ENCODE results near the gene POLE2. TPM values are rescaled to one million over a fixed set of nuclear protein-coding genes. Genes with fewer than 3 reads are reported as not detected.

Gene POLE2
- total and polyA plus RNA-seq, 2 experiments from 2014 or later, result 41.9 to 53.3 TPM

DNA sequence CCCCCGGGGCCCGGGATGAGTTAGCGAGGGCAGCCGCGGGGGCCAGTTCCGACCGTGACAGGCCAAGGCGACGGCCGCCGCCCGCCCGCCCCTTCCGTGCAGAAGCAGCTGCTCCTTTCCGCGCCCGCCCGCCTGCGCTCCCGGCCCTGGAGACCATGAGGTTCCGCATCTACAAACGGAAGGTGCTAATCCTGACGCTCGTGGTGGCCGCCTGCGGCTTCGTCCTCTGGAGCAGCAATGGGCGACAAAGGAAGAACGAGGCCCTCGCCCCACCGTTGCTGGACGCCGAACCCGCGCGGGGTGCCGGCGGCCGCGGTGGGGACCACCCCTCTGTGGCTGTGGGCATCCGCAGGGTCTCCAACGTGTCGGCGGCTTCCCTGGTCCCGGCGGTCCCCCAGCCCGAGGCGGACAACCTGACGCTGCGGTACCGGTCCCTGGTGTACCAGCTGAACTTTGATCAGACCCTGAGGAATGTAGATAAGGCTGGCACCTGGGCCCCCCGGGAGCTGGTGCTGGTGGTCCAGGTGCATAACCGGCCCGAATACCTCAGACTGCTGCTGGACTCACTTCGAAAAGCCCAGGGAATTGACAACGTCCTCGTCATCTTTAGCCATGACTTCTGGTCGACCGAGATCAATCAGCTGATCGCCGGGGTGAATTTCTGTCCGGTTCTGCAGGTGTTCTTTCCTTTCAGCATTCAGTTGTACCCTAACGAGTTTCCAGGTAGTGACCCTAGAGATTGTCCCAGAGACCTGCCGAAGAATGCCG lies 66.7 kb downstream of the POLE2 start:
- DNase-seq (ENCODE audit: low spot score) (peak; percentile 76), ATAC-seq (peak; percentile 53)
- Mint-ChIP-seq H3K4me1 (peaks cover 18% of the 10 kb centered on the region), H3K36me3 (ENCODE audit: low read depth) (peaks cover 50% of the 10 kb centered on the region), H3K9me3 (no peaks in the 10 kb centered on the region), H3K4me3 (peak overlapping the region; percentile 99), H3K27ac (no peak overlapping the region), H3K27me3 (ENCODE audit: insufficient read depth, low read depth, poor library complexity) (peaks cover 1% of the 10 kb centered on the region)
- Histone ChIP-seq H3K4me1 (ENCODE audit: insufficient read depth) (peaks cover 11% of the 10 kb centered on the region), H2AFZ (peak overlapping the region; percentile 38; the same call in 1 of the 2 replicates), H3K4me3 (peak overlapping the region; percentile 94), H3K27me3 (ENCODE audit: insufficient read depth) (no peaks in the 10 kb centered on the region), H3K9me2 (ENCODE audit: insufficient read depth) (no peaks in the 10 kb centered on the region), H3K4me2 (peak overlapping the region; percentile 92), H3K36me3 (ENCODE audit: insufficient read depth) (peaks cover 20% of the 10 kb centered on the region; the same call in 1 of the 2 replicates), H4K20me1 (replicated peaks; ENCODE audit: insufficient read depth) (peaks cover 29% of the 10 kb centered on the region), H3K79me2 (replicated peaks; ENCODE audit: insufficient read depth) (peaks cover 54% of the 10 kb centered on the region), H3F3A (replicated peaks; ENCODE audit: low read depth) (peaks cover 16% of the 10 kb centered on the region), H3K27ac (ENCODE audit: low read depth) (no peak overlapping the region)
- TF ChIP-seq ZNF114 (CRISPR knock-in tag; IDR thresholded peaks at IDR 0.05), result no peak
- TF ChIP-seq CREB1 (CRISPR knock-in tag; IDR thresholded peaks at IDR 0.05; ENCODE audit: low read depth), result no peak
- TF ChIP-seq, protein P1, sequence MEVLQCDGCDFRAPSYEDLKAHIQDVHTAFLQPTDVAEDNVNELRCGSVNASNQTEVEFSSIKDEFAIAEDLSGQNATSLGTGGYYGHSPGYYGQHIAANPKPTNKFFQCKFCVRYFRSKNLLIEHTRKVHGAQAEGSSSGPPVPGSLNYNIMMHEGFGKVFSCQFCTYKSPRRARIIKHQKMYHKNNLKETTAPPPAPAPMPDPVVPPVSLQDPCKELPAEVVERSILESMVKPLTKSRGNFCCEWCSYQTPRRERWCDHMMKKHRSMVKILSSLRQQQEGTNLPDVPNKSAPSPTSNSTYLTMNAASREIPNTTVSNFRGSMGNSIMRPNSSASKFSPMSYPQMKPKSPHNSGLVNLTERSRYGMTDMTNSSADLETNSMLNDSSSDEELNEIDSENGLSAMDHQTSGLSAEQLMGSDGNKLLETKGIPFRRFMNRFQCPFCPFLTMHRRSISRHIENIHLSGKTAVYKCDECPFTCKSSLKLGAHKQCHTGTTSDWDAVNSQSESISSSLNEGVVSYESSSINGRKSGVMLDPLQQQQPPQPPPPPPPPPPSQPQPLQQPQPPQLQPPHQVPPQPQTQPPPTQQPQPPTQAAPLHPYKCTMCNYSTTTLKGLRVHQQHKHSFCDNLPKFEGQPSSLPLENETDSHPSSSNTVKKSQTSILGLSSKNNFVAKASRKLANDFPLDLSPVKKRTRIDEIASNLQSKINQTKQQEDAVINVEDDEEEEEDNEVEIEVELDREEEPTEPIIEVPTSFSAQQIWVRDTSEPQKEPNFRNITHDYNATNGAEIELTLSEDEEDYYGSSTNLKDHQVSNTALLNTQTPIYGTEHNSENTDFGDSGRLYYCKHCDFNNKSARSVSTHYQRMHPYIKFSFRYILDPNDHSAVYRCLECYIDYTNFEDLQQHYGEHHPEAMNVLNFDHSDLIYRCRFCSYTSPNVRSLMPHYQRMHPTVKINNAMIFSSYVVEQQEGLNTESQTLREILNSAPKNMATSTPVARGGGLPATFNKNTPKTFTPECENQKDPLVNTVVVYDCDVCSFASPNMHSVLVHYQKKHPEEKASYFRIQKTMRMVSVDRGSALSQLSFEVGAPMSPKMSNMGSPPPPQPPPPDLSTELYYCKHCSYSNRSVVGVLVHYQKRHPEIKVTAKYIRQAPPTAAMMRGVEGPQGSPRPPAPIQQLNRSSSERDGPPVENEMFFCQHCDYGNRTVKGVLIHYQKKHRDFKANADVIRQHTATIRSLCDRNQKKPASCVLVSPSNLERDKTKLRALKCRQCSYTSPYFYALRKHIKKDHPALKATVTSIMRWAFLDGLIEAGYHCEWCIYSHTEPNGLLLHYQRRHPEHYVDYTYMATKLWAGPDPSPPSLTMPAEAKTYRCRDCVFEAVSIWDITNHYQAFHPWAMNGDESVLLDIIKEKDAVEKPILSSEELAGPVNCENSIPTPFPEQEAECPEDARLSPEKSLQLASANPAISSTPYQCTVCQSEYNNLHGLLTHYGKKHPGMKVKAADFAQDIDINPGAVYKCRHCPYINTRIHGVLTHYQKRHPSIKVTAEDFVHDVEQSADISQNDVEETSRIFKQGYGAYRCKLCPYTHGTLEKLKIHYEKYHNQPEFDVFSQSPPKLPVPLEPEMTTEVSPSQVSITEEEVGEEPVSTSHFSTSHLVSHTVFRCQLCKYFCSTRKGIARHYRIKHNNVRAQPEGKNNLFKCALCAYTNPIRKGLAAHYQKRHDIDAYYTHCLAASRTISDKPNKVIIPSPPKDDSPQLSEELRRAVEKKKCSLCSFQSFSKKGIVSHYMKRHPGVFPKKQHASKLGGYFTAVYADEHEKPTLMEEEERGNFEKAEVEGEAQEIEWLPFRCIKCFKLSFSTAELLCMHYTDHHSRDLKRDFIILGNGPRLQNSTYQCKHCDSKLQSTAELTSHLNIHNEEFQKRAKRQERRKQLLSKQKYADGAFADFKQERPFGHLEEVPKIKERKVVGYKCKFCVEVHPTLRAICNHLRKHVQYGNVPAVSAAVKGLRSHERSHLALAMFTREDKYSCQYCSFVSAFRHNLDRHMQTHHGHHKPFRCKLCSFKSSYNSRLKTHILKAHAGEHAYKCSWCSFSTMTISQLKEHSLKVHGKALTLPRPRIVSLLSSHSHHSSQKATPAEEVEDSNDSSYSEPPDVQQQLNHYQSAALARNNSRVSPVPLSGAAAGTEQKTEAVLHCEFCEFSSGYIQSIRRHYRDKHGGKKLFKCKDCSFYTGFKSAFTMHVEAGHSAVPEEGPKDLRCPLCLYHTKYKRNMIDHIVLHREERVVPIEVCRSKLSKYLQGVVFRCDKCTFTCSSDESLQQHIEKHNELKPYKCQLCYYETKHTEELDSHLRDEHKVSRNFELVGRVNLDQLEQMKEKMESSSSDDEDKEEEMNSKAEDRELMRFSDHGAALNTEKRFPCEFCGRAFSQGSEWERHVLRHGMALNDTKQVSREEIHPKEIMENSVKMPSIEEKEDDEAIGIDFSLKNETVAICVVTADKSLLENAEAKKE (CRISPR knock-in tag; IDR thresholded peaks at IDR 0.05), result no peak

Data from GM23338 (cell line).